Mesenchymal stem cell (in vitro differentiated cells and primary cell): ENCODE results near the gene ABCA2.

Experiments
- DNase-seq: peaks from one replicate; pipeline ENCODE4 v3.0.0-alpha.2; 2013
- H2AFZ ChIP-seq: one replicate; pipeline ENCODE4 v1.6.1; 2013; ENCODE audit warnings: low read depth, mild to moderate bottlenecking, control low read depth, inconsistent platforms, low read length, moderate library complexity
- H2AK5ac ChIP-seq: 2 replicates; pipeline ENCODE4 v1.6.1; 2013; ENCODE audit warnings: low read length, moderate library complexity, mild to moderate bottlenecking, inconsistent platforms; ENCODE audit not compliant: severe bottlenecking
- H2BK120ac ChIP-seq: one replicate; pipeline ENCODE4 v1.6.1; 2013; ENCODE audit warnings: low read depth, mild to moderate bottlenecking, inconsistent platforms, low read length, moderate library complexity
- H2BK12ac ChIP-seq, 2 experiments: one replicate each; pipeline ENCODE4 v1.6.1; 2013; ENCODE audit warnings: inconsistent platforms in 2 of 2, low read length in 2 of 2, mild to moderate bottlenecking in 2 of 2, moderate library complexity in 2 of 2, control low read depth in 1 of 2
- H2BK15ac ChIP-seq: one replicate; pipeline ENCODE4 v1.6.1; 2013; ENCODE audit warnings: mild to moderate bottlenecking, low read depth, inconsistent platforms; ENCODE audit not compliant: poor library complexity, severe bottlenecking
- H2BK5ac ChIP-seq: 2 replicates; pipeline ENCODE4 v1.6.1; 2013; ENCODE audit warnings: low read depth, mild to moderate bottlenecking, low read length, control low read depth, inconsistent platforms; ENCODE audit not compliant: poor library complexity, severe bottlenecking
- H3K14ac ChIP-seq, 2 experiments: one replicate each; pipeline ENCODE4 v1.6.1; 2013; ENCODE audit warnings: inconsistent platforms in 2 of 2, low read length in 2 of 2, control low read depth in 1 of 2, mild to moderate bottlenecking in 1 of 2, moderate library complexity in 1 of 2
- H3K18ac ChIP-seq, 2 experiments: one replicate each; pipeline ENCODE4 v1.6.1; 2013; ENCODE audit warnings: inconsistent platforms in 2 of 2, low read length in 2 of 2, control low read depth in 1 of 2, low read depth in 1 of 2, mild to moderate bottlenecking in 1 of 2
- H3K23ac ChIP-seq, 2 experiments: one replicate each; pipeline ENCODE4 v1.6.1; 2013; ENCODE audit warnings: inconsistent platforms in 2 of 2, low read length in 2 of 2, mild to moderate bottlenecking in 2 of 2, moderate library complexity in 2 of 2, control low read depth in 1 of 2
- H3K27ac ChIP-seq: 2 replicates; pipeline ENCODE4 v1.5.1; 2013; ENCODE audit warnings: mild to moderate bottlenecking, moderate library complexity, low read length, control low read depth, inconsistent platforms; ENCODE audit not compliant: poor library complexity, severe bottlenecking
- H3K27me3 ChIP-seq, 2 experiments: 2 replicates each; pipeline versions ENCODE4 v1.6.1 to v1.7.0; 2013; ENCODE audit warnings: low read length in 2 of 2, mild to moderate bottlenecking in 2 of 2, moderate library complexity in 2 of 2, control low read depth in 1 of 2, inconsistent platforms in 1 of 2; ENCODE audit not compliant: control insufficient read depth in 1 of 2, insufficient read depth in 1 of 2
- H3K36me3 ChIP-seq, 2 experiments: 2 replicates each; pipeline versions ENCODE4 v1.6.1 to v1.7.0; 2013; ENCODE audit warnings: low read length in 2 of 2, control low read depth in 1 of 2, inconsistent platforms in 1 of 2, low read depth in 1 of 2, mild to moderate bottlenecking in 1 of 2; ENCODE audit not compliant: insufficient read depth in 2 of 2, control insufficient read depth in 1 of 2
- H3K4ac ChIP-seq, 2 experiments: one replicate each; pipeline ENCODE4 v1.6.1; 2013; ENCODE audit warnings: inconsistent platforms in 2 of 2, low read length in 2 of 2, mild to moderate bottlenecking in 2 of 2, moderate library complexity in 2 of 2, control low read depth in 1 of 2, low read depth in 1 of 2
- H3K4me1 ChIP-seq: 2 replicates; pipeline ENCODE4 v1.6.1; 2013; ENCODE audit warnings: low read depth, low read length, control low read depth; ENCODE audit not compliant: control insufficient read depth, insufficient read depth
- H3K4me2 ChIP-seq: 2 replicates; pipeline ENCODE4 v1.6.1; 2013; ENCODE audit warnings: low read length, mild to moderate bottlenecking, inconsistent platforms; ENCODE audit not compliant: poor library complexity, severe bottlenecking
- H3K4me3 ChIP-seq, 2 experiments: 2 replicates each; pipeline versions ENCODE4 v1.5.1 to v1.7.0; 2013; ENCODE audit warnings: low read length in 2 of 2, mild to moderate bottlenecking in 2 of 2, control low read depth in 1 of 2, low read depth in 1 of 2; ENCODE audit not compliant: insufficient read depth in 1 of 2
- H3K79me1 ChIP-seq: replicated peaks from 2 replicates; pipeline ENCODE4 v1.6.1; 2013; ENCODE audit warnings: mild to moderate bottlenecking, control low read depth, low read length, inconsistent platforms; ENCODE audit not compliant: poor library complexity, severe bottlenecking
- H3K9ac ChIP-seq: 2 replicates; pipeline ENCODE4 v1.7.0; 2013; ENCODE audit warnings: mild to moderate bottlenecking, low read length, moderate library complexity
- H3K9me3 ChIP-seq: 2 replicates; pipeline ENCODE4 v1.7.0; 2013; ENCODE audit warnings: mild to moderate bottlenecking, low read length; ENCODE audit not compliant: control insufficient read depth
- H4K8ac ChIP-seq: one replicate; pipeline ENCODE4 v1.6.1; 2013; ENCODE audit warnings: inconsistent platforms, mild to moderate bottlenecking, low read length, moderate library complexity
- H4K91ac ChIP-seq: one replicate; pipeline ENCODE4 v1.6.1; 2013; ENCODE audit warnings: mild to moderate bottlenecking, low read length, inconsistent platforms
- WGBS: methylation state at CpG from one replicate; pipeline ENCODE4 v1.1.7; 2013; ENCODE audit warnings: mixed read lengths; 5-methylcytosine and 5-hydroxymethylcytosine counted together

ABCA2 gene

DNA sequence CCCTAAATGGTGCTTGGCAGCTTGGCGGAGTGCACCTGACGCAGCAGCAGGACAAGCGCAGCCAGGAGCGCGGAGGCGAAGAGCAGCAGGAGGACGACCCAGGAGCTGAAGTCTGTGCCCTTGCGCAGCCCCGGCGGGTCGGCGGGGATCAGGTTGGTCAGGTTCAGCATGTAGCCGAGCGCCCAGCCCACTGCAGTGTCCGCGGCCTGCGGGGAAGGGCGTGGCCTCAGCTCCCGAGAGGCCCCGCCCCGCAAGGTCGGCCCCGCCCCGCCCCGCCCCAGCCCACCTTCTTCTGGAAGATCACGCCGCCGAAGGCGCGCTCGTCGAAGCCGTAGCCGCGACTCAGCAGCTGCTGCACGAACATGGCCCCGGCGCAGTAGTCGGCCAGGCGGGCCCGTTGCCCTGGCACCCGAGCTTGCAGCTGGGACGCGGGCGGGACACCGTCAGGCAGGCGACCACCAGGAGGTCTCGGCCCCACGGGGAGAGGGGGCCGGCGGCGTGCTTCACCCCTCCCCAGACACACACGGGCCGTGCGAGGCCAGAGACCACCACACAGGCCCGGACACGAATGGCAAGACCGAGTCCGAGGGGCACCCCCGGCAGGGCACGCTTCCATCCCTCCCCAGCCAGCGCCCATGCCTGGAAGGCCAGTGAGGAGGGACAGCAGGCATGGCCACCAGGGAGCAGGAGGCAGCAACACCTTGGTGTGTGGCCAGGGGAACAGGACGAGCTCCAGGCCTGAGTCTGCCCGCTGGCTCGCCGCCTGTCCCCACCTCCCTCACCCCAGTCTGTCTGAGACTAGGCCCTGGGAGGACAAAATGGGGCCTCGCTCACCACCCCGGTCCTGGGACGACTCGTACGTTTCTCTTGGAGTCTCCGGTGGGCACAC, 20.9 kb upstream of the ABCA2 start:
- Histone ChIP-seq H3K36me3 (no peaks in the 10 kb centered on the region), H2BK12ac (no peak overlapping the region), H3K27me3 (peaks cover 64 to 81% of the 10 kb centered on the region in 2 experiments), H3K14ac (no peak overlapping the region), H3K18ac (no peak overlapping the region), H3K79me1 (no peaks in the 10 kb centered on the region), H3K9me3 (no peaks in the 10 kb centered on the region), H2AK5ac (no peak overlapping the region), H2BK5ac (no peak overlapping the region), H3K4me1 (peaks cover 34% of the 10 kb centered on the region), H2BK120ac (no peak overlapping the region), H3K23ac (peak overlapping the region in 1 of 2 experiments; percentile 53), H2BK15ac (no peak overlapping the region), H3K4me2 (no peak overlapping the region), H3K27ac (no peak overlapping the region), H4K8ac (no peak overlapping the region), H2AFZ (no peak overlapping the region), H3K4ac (no peak overlapping the region), H4K91ac (no peak overlapping the region), H3K9ac (no peak overlapping the region), H3K4me3 (no peak overlapping the region)
- DNase-seq = no peak
- WGBS = 62% methylated on average over 48 of the region's 72 CpGs

DNA sequence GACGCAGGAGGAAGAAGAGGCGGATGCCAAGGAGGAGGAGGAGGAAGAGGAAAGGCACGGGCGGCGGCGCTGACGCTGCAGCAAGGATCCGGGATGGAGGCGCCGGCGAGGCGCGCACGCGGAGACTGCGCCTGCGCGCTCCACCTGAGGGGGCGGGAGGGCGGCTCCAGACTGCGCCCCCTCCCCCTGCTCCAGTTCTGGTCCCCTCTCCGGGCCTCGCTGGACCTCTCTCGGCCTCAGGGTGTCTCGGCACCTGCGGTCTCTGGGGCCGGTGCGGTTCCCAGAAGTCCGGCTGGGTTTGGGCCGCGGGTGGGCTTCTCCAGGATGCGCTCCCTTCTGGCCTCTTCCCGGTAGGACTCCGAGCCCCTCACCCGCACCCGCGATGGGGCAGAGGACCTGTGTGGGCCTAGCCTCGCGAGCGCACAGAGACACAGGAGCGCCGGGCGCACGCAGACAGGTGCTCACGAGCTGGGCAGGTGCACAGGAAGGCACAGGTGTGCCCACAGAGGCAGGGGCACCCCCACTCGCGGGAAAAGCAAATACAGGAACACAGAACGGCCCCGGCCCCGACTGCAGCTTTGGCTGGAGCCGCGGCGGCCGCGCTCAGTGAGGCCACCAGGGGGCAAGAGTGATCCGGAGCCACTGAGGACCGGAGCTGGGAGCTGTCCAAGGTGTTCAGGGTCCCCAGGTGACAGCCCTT, 18.2 kb upstream of the ABCA2 start, which contains the start of gene NPDC1:
NPDC1 (minus strand) TSS at position 90 of the 700 bp plus-strand sequence. CDS start 188 bp downstream, outside the sequence.
- peak within 1 kb of the TSS; percentile 91 for H3K4me2 ChIP-seq
- peak within 1 kb of the TSS; percentile 54 for H4K91ac ChIP-seq
- H2BK15ac ChIP-seq = no peak within 1 kb of the TSS
- no peaks in the 10 kb centered on the region for H3K9me3 ChIP-seq
- H3K23ac ChIP-seq = peak within 1 kb of the TSS in 1 of 2 experiments; percentile 94
- peak within 1 kb of the TSS; percentile 96 for H2AFZ ChIP-seq
- peak within 1 kb of the TSS; percentile 72 for H3K9ac ChIP-seq
- H3K27me3 ChIP-seq = peaks cover 37 to 70% of the 10 kb centered on the region in 2 experiments
- H2BK5ac ChIP-seq = no peak within 1 kb of the TSS
- H3K14ac ChIP-seq = peak within 1 kb of the TSS in 1 of 2 experiments; percentile 81
- H3K36me3 ChIP-seq = peaks cover 0 to 8% of the 10 kb centered on the region in 2 experiments
- peaks cover 27% of the 10 kb centered on the region for H3K4me1 ChIP-seq
- peak within 1 kb of the TSS; percentile 55 for H4K8ac ChIP-seq
- peak within 1 kb of the TSS; percentile 42 for H2BK120ac ChIP-seq
- DNase-seq = peak; percentile 75
- H3K18ac ChIP-seq = peak within 1 kb of the TSS in 1 of 2 experiments; percentile 42
- WGBS = 1% methylated on average over 52 of the region's 57 CpGs
- H2AK5ac ChIP-seq = no peak within 1 kb of the TSS
- no peak within 1 kb of the TSS for H3K4ac ChIP-seq
- no peaks in the 10 kb centered on the region for H3K79me1 ChIP-seq
- peak within 1 kb of the TSS; percentile 63 to 82 for H3K4me3 ChIP-seq
- H2BK12ac ChIP-seq = peak within 1 kb of the TSS in 1 of 2 experiments; percentile 37
- no peak within 1 kb of the TSS for H3K27ac ChIP-seq

GRCh38 chr9:137045294-137046087, 17.5 kb upstream of the ABCA2 start:
- Histone ChIP-seq H2AFZ (peak overlapping the region; percentile 96), H2BK120ac (no peak overlapping the region), H2AK5ac (no peak overlapping the region), H3K4me2 (peak overlapping the region; percentile 91), H3K79me1 (no peaks in the 10 kb centered on the region), H2BK5ac (no peak overlapping the region), H3K4ac (no peak overlapping the region), H3K18ac (peak overlapping the region in 1 of 2 experiments; percentile 42), H2BK12ac (no peak overlapping the region), H3K27me3 (peaks cover 30 to 62% of the 10 kb centered on the region in 2 experiments), H3K14ac (no peak overlapping the region), H2BK15ac (no peak overlapping the region), H3K27ac (no peak overlapping the region), H4K91ac (no peak overlapping the region), H3K4me1 (peaks cover 27% of the 10 kb centered on the region), H3K9ac (peak overlapping the region; percentile 72), H3K36me3 (peaks cover 0 to 13% of the 10 kb centered on the region in 2 experiments), H3K23ac (no peak overlapping the region), H4K8ac (peak overlapping the region; percentile 55), H3K4me3 (peak overlapping the region; percentile 63 to 82), H3K9me3 (no peaks in the 10 kb centered on the region)
- DNase-seq = peak; percentile 48
- 13% methylated on average over 47 of the region's 96 CpGs for WGBS
